SK-N-SH (cell line): ENCODE measurements around the gene RFX5. TPM values are rescaled to one million over a fixed set of nuclear protein-coding genes. Genes with fewer than 3 reads are reported as not detected.

Source experiments
- CTCF ChIA-PET: fragments of 300-600, 350-600 bp; formaldehyde crosslinking; extraction: SDS; loops from one replicate; lab custom pipeline; 2021; lab: Yijun Ruan, JAX
- POLR2A ChIA-PET: fragments of 350-600 bp; sonication (Branson Sonifier 250); formaldehyde crosslinking; extraction: SDS; loops from one replicate; lab custom pipeline; 2020; ENCODE audit warnings: antibody characterized with exemption, inconsistent platforms; lab: Yijun Ruan, JAX
- DNase-seq: peaks from one replicate; pipeline ENCODE4 v3.0.0; 2012
- H2AFZ ChIP-seq: fragments of 200-600 bp; sonication (generic); 2 replicates; pipeline ENCODE4 v1.8.1; 2016; ENCODE audit warnings: antibody characterized with exemption, mild to moderate bottlenecking, low read depth
- H3F3A ChIP-seq: fragments of 200-600 bp; sonication (generic); replicated peaks from 2 replicates; pipeline ENCODE3; 2016; ENCODE audit warnings: antibody characterized with exemption, mild to moderate bottlenecking; ENCODE audit not compliant: insufficient read depth
- H3K27ac ChIP-seq, 2 experiments: fragments of 200-500 bp in 1 of 2; fragments of 200-600 bp in 1 of 2; sonication (Bioruptor generic) in 1 of 2; sonication (generic), shearing (Covaris generic) in 1 of 2; 2 replicates each; pipeline versions ENCODE4 v1.5.1 to v1.6.1; 2014 to 2016; ENCODE audit warnings: low read depth in 2 of 2, inconsistent platforms in 1 of 2, low read length in 1 of 2, mild to moderate bottlenecking in 1 of 2, mixed read lengths in 1 of 2
- H3K27me3 ChIP-seq: fragments of 200-600 bp; sonication (generic), shearing (Covaris generic); 2 replicates; pipeline ENCODE4 v1.6.1; 2016; ENCODE audit warnings: mixed run types; ENCODE audit not compliant: insufficient read depth
- H3K36me3 ChIP-seq, 2 experiments: fragments of 200-500 bp in 1 of 2; fragments of 200-600 bp in 1 of 2; sonication (Bioruptor generic) in 1 of 2; sonication (generic) in 1 of 2; replicated peaks in 1 of 2; 2 replicates each; pipeline versions ENCODE3 to v1.5.1; 2014 to 2016; ENCODE audit warnings: low read length in 1 of 2, mild to moderate bottlenecking in 1 of 2; ENCODE audit not compliant: insufficient read depth in 2 of 2, control insufficient read depth in 1 of 2
- H3K4me1 ChIP-seq, 2 experiments: fragments of 200-500 bp in 1 of 2; fragments of 200-600 bp in 1 of 2; sonication (Bioruptor generic) in 1 of 2; sonication (generic), shearing (Covaris generic) in 1 of 2; 2 replicates each; pipeline versions ENCODE4 v1.5.1 to v1.6.1; 2014 to 2016; ENCODE audit warnings: low read depth in 1 of 2, low read length in 1 of 2, mixed run types in 1 of 2; ENCODE audit not compliant: insufficient read depth in 2 of 2, control insufficient read depth in 1 of 2
- H3K4me2 ChIP-seq: fragments of 200-600 bp; sonication (generic), shearing (Covaris generic); 2 replicates; pipeline ENCODE4 v1.6.1; 2017; ENCODE audit warnings: mixed run types
- H3K4me3 ChIP-seq, 2 experiments: fragments of 200-500 bp in 1 of 2; fragments of 200-600 bp in 1 of 2; sonication (Bioruptor generic) in 1 of 2; sonication (generic), shearing (Covaris generic) in 1 of 2; 2 replicates each; pipeline versions ENCODE4 v1.5.1 to v1.8.1; 2014 to 2016; ENCODE audit warnings: low read depth in 2 of 2, inconsistent platforms in 1 of 2, low read length in 1 of 2, mild to moderate bottlenecking in 1 of 2, mixed read lengths in 1 of 2, moderate library complexity in 1 of 2
- H3K79me2 ChIP-seq: fragments of 200-600 bp; sonication (generic); 2 replicates; pipeline ENCODE4 v1.8.1; 2017; ENCODE audit warnings: mild to moderate bottlenecking; ENCODE audit not compliant: insufficient read depth
- H3K9ac ChIP-seq: fragments of 200-600 bp; sonication (generic); 2 replicates; pipeline ENCODE4 v1.6.1; 2017; ENCODE audit warnings: mixed run types
- H3K9me2 ChIP-seq: fragments of 200-600 bp; sonication (generic); 2 replicates; pipeline ENCODE4 v1.6.1; 2017; ENCODE audit warnings: mixed run types
- H3K9me3 ChIP-seq: fragments of 200-600 bp; sonication (generic); 2 replicates; pipeline ENCODE4 v1.6.1; 2017; ENCODE audit warnings: mixed run types, mild to moderate bottlenecking, moderate library complexity
- H4K20me1 ChIP-seq: fragments of 200-600 bp; sonication (generic); 2 replicates; pipeline ENCODE4 v1.6.1; 2017; ENCODE audit warnings: mild to moderate bottlenecking, mixed run types; ENCODE audit not compliant: insufficient read depth
- ELF1 ChIP-seq: IDR thresholded peaks from 2 replicates; pipeline ENCODE4 v1.4.0; 2012
- EZH2phosphoT487 ChIP-seq: fragments of 200-600 bp; sonication (generic); IDR thresholded peaks from 2 replicates; pipeline ENCODE4 v1.6.1; 2017; ENCODE audit warnings: low read depth, mixed run types, mild to moderate bottlenecking, antibody characterized with exemption, moderate library complexity, borderline replicate concordance
- FOSL2 ChIP-seq: IDR thresholded peaks from 2 replicates; pipeline ENCODE4 v1.4.0; 2012; ENCODE audit warnings: low read depth, mild to moderate bottlenecking, moderate library complexity, borderline replicate concordance
- FOXJ3 ChIP-seq: sonication (generic); formaldehyde crosslinking; IDR thresholded peaks from 2 replicates; pipeline ENCODE4 v1.5.1; 2020; ENCODE audit warnings: mild to moderate bottlenecking, missing genetic modification reagents
- JUND ChIP-seq: IDR thresholded peaks from 2 replicates; pipeline ENCODE4 v1.4.0; 2012
- NFIC ChIP-seq: IDR thresholded peaks from 2 replicates; pipeline ENCODE4 v1.4.0; 2012; ENCODE audit warnings: borderline replicate concordance
- TAF1 ChIP-seq: IDR thresholded peaks from 2 replicates; pipeline ENCODE4 v1.6.1; 2012; ENCODE audit warnings: low read depth, mild to moderate bottlenecking, low read length, moderate library complexity, borderline replicate concordance
- YY1 ChIP-seq: IDR thresholded peaks from 2 replicates; pipeline ENCODE4 v1.4.0; 2012; ENCODE audit warnings: low read depth, mild to moderate bottlenecking
- WGBS: methylation state at CpG from one replicate; pipeline ENCODE4 v1.1.6; 2017; ENCODE audit warnings: low lambda C conversion rate; 5-methylcytosine and 5-hydroxymethylcytosine counted together
- polyA plus RNA-seq, 3 experiments: library from polyadenylated mRNA; depleted of rRNA; stranded (reverse); fragments of >200 nt; gene quantifications; 2 replicates each; pipeline ENCODE4 v1.2.3, GENCODE V29; 2012
- TF ChIP-seq, protein P1 (sequence below): IDR thresholded peaks from 2 replicates; pipeline ENCODE4 v1.4.0; 2012; ENCODE audit warnings: low read depth, borderline replicate concordance
- TF ChIP-seq, protein P2 (sequence below): IDR thresholded peaks from 2 replicates; pipeline ENCODE4; 2012
- TF ChIP-seq, protein P3 (sequence below): IDR thresholded peaks from 2 replicates; pipeline ENCODE4 v1.6.1; 2012; ENCODE audit warnings: mild to moderate bottlenecking, low read depth, low read length, moderate library complexity

RFX5 gene
- polyA plus RNA-seq, 1 of the 3 experiments (the other 2 are of a cell fraction): 29.1 TPM

DNA sequence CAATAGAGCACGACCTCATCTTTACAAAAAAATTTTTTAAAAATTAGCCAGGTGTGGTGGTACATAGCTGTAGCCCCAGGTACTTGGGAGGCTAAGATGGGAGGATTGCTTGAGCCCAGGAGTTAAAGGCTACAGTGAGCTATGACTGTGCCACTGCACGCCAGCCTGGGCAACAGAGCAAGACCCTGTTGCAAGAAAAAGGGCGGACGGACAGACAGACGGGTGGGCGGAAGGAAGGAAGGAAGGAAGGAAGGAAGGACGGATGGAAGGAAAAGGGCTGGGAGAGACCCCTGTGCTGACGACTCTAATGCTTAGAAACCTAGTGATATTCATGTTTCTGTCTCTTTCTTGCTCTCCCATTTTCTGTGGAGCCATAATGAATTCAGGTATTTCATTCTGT, 34.2 kb downstream of the RFX5 start:
- no peak for DNase-seq
- WGBS: 94% methylated on average over 8 of the region's 8 CpGs
- Histone ChIP-seq H3K79me2 (peaks cover 48% of the 10 kb centered on the region; the same call in 1 of the 2 replicates), H2AFZ (no peak overlapping the region), H3K27me3 (no peaks in the 10 kb centered on the region), H3K4me1 (peaks cover 27 to 44% of the 10 kb centered on the region in 2 experiments), H3K9me2 (no peaks in the 10 kb centered on the region), H3F3A (peaks cover 40% of the 10 kb centered on the region), H3K36me3 (peaks cover 33 to 51% of the 10 kb centered on the region in 2 experiments), H3K9me3 (no peaks in the 10 kb centered on the region), H3K27ac (peak overlapping the region in 1 of 2 experiments; percentile 90; a peak in 1 of 4 replicates), H4K20me1 (peaks cover 14% of the 10 kb centered on the region), H3K9ac (no peak overlapping the region), H3K4me3 (no peak overlapping the region), H3K4me2 (peak overlapping the region; percentile 59)
- ChIA-PET CTCF (interaction anchor here (0.9 to 15.1 kb wide), 3 partner anchors 11 to 213 kb away, joined by 4 to 309 read pairs (median 43); no protein-coding TSS in a partner anchor), POLR2A (no interaction called here)
- TF ChIP-seq, protein P1, sequence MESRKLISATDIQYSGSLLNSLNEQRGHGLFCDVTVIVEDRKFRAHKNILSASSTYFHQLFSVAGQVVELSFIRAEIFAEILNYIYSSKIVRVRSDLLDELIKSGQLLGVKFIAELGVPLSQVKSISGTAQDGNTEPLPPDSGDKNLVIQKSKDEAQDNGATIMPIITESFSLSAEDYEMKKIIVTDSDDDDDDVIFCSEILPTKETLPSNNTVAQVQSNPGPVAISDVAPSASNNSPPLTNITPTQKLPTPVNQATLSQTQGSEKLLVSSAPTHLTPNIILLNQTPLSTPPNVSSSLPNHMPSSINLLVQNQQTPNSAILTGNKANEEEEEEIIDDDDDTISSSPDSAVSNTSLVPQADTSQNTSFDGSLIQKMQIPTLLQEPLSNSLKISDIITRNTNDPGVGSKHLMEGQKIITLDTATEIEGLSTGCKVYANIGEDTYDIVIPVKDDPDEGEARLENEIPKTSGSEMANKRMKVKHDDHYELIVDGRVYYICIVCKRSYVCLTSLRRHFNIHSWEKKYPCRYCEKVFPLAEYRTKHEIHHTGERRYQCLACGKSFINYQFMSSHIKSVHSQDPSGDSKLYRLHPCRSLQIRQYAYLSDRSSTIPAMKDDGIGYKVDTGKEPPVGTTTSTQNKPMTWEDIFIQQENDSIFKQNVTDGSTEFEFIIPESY: no peak
- TF ChIP-seq, protein P2, sequence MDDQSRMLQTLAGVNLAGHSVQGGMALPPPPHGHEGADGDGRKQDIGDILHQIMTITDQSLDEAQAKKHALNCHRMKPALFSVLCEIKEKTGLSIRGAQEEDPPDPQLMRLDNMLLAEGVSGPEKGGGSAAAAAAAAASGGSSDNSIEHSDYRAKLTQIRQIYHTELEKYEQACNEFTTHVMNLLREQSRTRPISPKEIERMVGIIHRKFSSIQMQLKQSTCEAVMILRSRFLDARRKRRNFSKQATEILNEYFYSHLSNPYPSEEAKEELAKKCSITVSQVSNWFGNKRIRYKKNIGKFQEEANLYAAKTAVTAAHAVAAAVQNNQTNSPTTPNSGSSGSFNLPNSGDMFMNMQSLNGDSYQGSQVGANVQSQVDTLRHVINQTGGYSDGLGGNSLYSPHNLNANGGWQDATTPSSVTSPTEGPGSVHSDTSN: no peak
- TF ChIP-seq FOSL2 (no peak), JUND (no peak)
- TF ChIP-seq, protein P3, sequence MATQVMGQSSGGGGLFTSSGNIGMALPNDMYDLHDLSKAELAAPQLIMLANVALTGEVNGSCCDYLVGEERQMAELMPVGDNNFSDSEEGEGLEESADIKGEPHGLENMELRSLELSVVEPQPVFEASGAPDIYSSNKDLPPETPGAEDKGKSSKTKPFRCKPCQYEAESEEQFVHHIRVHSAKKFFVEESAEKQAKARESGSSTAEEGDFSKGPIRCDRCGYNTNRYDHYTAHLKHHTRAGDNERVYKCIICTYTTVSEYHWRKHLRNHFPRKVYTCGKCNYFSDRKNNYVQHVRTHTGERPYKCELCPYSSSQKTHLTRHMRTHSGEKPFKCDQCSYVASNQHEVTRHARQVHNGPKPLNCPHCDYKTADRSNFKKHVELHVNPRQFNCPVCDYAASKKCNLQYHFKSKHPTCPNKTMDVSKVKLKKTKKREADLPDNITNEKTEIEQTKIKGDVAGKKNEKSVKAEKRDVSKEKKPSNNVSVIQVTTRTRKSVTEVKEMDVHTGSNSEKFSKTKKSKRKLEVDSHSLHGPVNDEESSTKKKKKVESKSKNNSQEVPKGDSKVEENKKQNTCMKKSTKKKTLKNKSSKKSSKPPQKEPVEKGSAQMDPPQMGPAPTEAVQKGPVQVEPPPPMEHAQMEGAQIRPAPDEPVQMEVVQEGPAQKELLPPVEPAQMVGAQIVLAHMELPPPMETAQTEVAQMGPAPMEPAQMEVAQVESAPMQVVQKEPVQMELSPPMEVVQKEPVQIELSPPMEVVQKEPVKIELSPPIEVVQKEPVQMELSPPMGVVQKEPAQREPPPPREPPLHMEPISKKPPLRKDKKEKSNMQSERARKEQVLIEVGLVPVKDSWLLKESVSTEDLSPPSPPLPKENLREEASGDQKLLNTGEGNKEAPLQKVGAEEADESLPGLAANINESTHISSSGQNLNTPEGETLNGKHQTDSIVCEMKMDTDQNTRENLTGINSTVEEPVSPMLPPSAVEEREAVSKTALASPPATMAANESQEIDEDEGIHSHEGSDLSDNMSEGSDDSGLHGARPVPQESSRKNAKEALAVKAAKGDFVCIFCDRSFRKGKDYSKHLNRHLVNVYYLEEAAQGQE: no peak

DNA sequence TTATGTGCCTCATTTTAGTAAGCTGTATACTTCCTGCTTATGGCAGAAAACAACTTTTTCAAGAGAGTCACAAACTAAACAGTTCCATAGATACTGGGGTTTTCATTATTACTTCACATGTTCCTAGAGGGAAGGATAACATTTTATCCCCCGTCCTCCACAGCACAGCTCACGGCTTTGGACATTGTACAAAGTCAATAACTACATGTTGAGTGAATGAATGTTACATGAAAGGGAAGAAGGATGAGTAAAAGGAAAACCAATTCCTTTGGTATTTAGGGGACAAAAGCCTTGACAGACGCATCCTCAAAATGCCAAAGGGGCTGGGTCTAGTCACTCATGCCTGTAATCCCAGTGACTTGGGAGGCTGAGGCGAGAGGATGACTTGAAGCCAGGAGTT, 34.6 kb downstream of the RFX5 start:
- Histone ChIP-seq H3F3A (peaks cover 39% of the 10 kb centered on the region), H3K27ac (peak overlapping the region in 1 of 2 experiments; percentile 90; a peak in 2 of 4 replicates), H2AFZ (no peak overlapping the region), H3K4me3 (no peak overlapping the region), H3K36me3 (peaks cover 31 to 55% of the 10 kb centered on the region in 2 experiments), H3K27me3 (no peaks in the 10 kb centered on the region), H3K9ac (peak overlapping the region; percentile 47; the same call in 1 of the 2 replicates), H3K9me3 (no peaks in the 10 kb centered on the region), H3K4me1 (peaks cover 27 to 44% of the 10 kb centered on the region in 2 experiments), H4K20me1 (peaks cover 14% of the 10 kb centered on the region), H3K9me2 (no peaks in the 10 kb centered on the region), H3K79me2 (peaks cover 44% of the 10 kb centered on the region; the same call in 1 of the 2 replicates), H3K4me2 (peak overlapping the region; percentile 59)
- DNase-seq: no peak
- CTCF ChIA-PET: interaction anchor here (0.9 to 15.1 kb wide), 3 partner anchors 10 to 213 kb away, joined by 4 to 309 read pairs (median 43); no protein-coding TSS in a partner anchor
- WGBS: 95% methylated on average over 4 of the region's 4 CpGs
- TF ChIP-seq JUND (no peak), ELF1 (no peak), TAF1 (no peak), FOSL2 (no peak), YY1 (no peak), NFIC (no peak), FOXJ3 (CRISPR knock-in tag) (no peak), EZH2phosphoT487 (no peak)
- TF ChIP-seq, protein P1: no peak
- POLR2A ChIA-PET: no interaction called here
